ENCODE measurements around the gene ABCB1. TPM values are rescaled to one million over a fixed set of nuclear protein-coding genes. Genes with fewer than 3 reads are reported as not detected.

ABCB1 gene
- total and polyA plus RNA-seq, 2 donors (not counting 3 experiments of a cell fraction or from before 2014, with no cell fraction given) = 7.1 to 7.5 TPM

DNA sequence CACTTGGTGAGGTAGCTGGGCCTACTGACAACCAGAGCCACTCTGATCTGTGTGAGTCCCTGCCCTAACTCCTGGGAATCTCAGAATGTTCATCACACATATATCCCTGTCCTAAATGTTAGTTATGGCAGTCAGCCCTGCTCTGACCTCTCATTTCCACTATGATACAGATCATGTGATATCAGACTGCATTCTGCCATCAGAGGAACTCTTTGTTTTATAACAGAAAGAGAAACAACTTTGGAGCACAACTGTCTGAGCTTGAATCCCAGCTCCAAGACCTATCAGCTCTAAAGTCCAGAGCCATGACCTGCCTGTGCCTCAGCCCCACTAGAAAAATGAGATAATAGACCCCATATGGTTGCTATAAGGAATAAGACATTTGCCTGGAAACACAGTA is 70.6 kb downstream of the ABCB1 start:
- CTCF ChIA-PET = no interaction called here
- intact Hi-C loops (cut with micrococcal nuclease) = no loop called here

More for the DNA sequence above, 70.6 kb downstream of the ABCB1 start:
- Histone ChIP-seq H3K27ac (ENCODE audit: insufficient read depth, low read depth, low read length) (no peak overlapping the region), H2AFZ (ENCODE audit: low read depth, low read length) (no peak overlapping the region), H3K4me1 (ENCODE audit: control insufficient read depth, extremely low read depth, insufficient read depth, low read length) (no peaks in the 10 kb centered on the region), H3K79me2 (ENCODE audit: control insufficient read depth, insufficient read depth, low read length) (no peaks in the 10 kb centered on the region), H3K9me3 (replicated peaks; ENCODE audit: control insufficient read depth, insufficient read depth, low read length) (no peaks in the 10 kb centered on the region), H3K9me1 (replicated peaks; ENCODE audit: control insufficient read depth, extremely low read depth, insufficient read depth, low read length) (no peaks in the 10 kb centered on the region), H3K36me3 (ENCODE audit: control insufficient read depth in 2 of 2, extremely low read depth in 1 of 2, insufficient read depth in 2 of 2, low read length in 2 of 2) (no peaks in the 10 kb centered on the region), H4K20me1 (replicated peaks; ENCODE audit: control insufficient read depth, extremely low read depth, insufficient read depth, low read length) (no peaks in the 10 kb centered on the region), H3K27me3 (ENCODE audit: control insufficient read depth in 2 of 2, insufficient read depth in 2 of 2, low read length in 2 of 2) (no peaks in the 10 kb centered on the region), H3K9ac (replicated peaks; ENCODE audit: extremely low read depth, insufficient read depth, low read length) (no peak overlapping the region), H3K4me3 (replicated peaks in 1 of 3; ENCODE audit: insufficient read depth in 1 of 3, low read depth in 1 of 3, low read length in 3 of 3) (no peak overlapping the region), H3K4me2 (ENCODE audit: insufficient read depth, low read length) (no peak overlapping the region)
- TF ChIP-seq FOS (IDR thresholded peaks at IDR 0.05; ENCODE audit: borderline replicate concordance, insufficient read depth, low read length) (no peak), GATA2 (IDR thresholded peaks at IDR 0.05; ENCODE audit: insufficient read depth, insufficient read length, low read depth, low read length) (no peak), EZH2 (IDR thresholded peaks at IDR 0.05; ENCODE audit: borderline replicate concordance, low read depth, low read length, severe bottlenecking) (no peak), CTCF (IDR thresholded peaks at IDR 0.05; ENCODE audit: extremely low read depth in 1 of 2, insufficient read depth in 1 of 2, low read depth in 1 of 2, low read length in 2 of 2) (no peak), MAX (IDR thresholded peaks at IDR 0.05; ENCODE audit: insufficient read depth, insufficient read length) (no peak), JUN (IDR thresholded peaks at IDR 0.05; ENCODE audit: borderline replicate concordance, insufficient read depth, insufficient read length, low read depth) (no peak), MYC (IDR thresholded peaks at IDR 0.05; ENCODE audit: low read depth, low read length) (no peak), POLR2A (IDR thresholded peaks at IDR 0.05; ENCODE audit: low read depth, low read length) (no peak), POLR2AphosphoS5 (IDR thresholded peaks at IDR 0.05; ENCODE audit: insufficient read depth, low read depth, low read length) (no peak)
- DNase-seq (ENCODE audit: low read depth, low spot score) (no peak), FAIRE-seq (no peak)
- BruUV-seq (replicated peaks) = no TSS peak
- POLR2A ChIA-PET = no interaction called here
- dilution Hi-C loops (cut with MboI; ENCODE audit: extremely low pct_ligation_motif_present, low sequenced_read_pairs) = no loop called here
